ENCODE results near the gene RNPEPL1. TPM values are rescaled to one million over a fixed set of nuclear protein-coding genes. Genes with fewer than 3 reads are reported as not detected.
"Not testable (repeated sequence)": the region's sequence is repeated elsewhere in the genome, so short reads cannot be mapped to it uniquely, and the experiment has no call there.

Gene RNPEPL1
- total RNA-seq, result 196 TPM

DNA sequence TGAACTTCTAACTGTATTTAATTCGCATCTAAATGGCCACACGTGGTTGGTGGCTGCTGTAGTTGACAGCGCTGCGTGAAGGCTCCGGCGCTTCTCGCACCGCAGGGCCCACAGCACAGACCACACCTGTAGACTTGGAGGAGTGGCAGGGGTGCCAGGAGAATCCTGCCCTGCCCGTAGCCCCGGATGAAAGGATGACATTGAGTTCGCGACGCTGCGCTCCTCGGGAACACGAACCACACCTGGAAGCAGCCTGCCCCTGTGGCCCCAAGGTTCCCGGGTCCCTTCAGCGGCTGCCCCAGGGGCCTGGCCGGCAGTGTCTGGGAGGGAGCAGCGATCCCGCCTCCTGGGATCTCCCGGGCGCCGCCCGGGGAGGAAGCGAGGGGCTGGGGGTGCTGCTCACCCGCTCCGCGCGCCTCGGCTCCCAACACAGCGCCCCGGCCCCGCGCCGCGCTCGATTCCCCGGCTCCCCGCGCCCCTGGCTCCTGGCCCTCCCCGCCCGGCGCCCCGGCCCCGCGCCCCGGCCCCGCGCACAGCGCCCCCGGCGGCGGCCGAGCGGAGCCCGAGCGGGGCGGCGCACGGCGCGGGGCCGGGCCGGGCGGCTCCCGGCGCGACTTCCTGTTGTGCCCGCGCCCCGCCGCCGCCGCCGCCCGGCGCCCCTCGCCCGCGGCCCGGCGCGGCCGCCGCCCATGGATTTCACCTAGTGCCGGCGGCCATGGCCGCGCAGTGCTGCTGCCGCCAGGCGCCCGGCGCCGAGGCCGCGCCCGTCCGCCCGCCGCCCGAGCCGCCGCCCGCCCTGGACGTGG lies at the start of gene RNPEPL1:
Gene RNPEPL1 (plus strand): TSS at position 613 of the 806 bp plus-strand sequence. CDS start 103 bp downstream, at position 716.
- peak in 1 of 2 donors; percentile 65 for DNase-seq (ENCODE audit: low spot score in 2 of 2)
- Histone ChIP-seq H3K4me1 (peaks cover 14 to 31% of the 10 kb centered on the region in 2 donors), H3K9me3 (no peaks in the 10 kb centered on the region), H3K4me3 (peak within 1 kb of the TSS; percentile 77 to 91), H3K27me3 (no peaks in the 10 kb centered on the region), H3K27ac (peak within 1 kb of the TSS; percentile 91 to 96), H3K36me3 (peaks cover 6 to 7% of the 10 kb centered on the region in 2 donors)
- intact Hi-C loops (cut with DNase I), result loop anchor here (1.0 to 10.0 kb wide), 9 partner anchors 8 to 1166 kb away; partner anchors contain the start of genes CAPN10, DUSP28, HDAC4 and PASK
- TF ChIP-seq, protein P1, sequence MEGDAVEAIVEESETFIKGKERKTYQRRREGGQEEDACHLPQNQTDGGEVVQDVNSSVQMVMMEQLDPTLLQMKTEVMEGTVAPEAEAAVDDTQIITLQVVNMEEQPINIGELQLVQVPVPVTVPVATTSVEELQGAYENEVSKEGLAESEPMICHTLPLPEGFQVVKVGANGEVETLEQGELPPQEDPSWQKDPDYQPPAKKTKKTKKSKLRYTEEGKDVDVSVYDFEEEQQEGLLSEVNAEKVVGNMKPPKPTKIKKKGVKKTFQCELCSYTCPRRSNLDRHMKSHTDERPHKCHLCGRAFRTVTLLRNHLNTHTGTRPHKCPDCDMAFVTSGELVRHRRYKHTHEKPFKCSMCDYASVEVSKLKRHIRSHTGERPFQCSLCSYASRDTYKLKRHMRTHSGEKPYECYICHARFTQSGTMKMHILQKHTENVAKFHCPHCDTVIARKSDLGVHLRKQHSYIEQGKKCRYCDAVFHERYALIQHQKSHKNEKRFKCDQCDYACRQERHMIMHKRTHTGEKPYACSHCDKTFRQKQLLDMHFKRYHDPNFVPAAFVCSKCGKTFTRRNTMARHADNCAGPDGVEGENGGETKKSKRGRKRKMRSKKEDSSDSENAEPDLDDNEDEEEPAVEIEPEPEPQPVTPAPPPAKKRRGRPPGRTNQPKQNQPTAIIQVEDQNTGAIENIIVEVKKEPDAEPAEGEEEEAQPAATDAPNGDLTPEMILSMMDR (IDR thresholded peaks at IDR 0.05), result no peak

DNA sequence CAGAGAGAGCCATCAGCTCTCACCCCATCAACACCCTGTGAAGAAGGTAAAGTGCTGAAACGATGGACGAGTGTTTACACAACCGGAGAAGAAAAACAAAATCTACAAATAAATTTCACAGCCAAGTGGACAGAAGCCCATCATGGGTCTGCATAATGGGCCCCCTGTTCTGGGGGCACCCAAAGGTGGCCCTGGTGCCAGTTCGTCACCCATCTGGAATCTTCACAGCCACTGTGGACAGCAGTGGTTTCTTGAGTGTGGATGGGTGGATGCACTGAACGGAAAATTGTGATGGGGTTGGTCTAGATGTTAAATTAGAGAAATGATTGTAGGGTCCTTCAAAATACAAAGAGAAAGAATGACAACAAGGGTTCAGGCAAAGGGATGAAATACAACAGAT lies 49.3 kb upstream of the RNPEPL1 start:
- Histone ChIP-seq H3K27ac (no peak overlapping the region), H3K4me1 (peaks cover 0 to 3% of the 10 kb centered on the region in 2 donors), H3K9me3 (no peaks in the 10 kb centered on the region), H3K36me3 (peaks cover 0 to 23% of the 10 kb centered on the region in 2 donors), H3K4me3 (no peak overlapping the region), H3K27me3 (no peaks in the 10 kb centered on the region)
- intact Hi-C loops (cut with DNase I), result no loop called here
- peak in 1 of 2 donors; percentile 15 for DNase-seq (ENCODE audit: low spot score in 2 of 2)
- TF ChIP-seq, protein P1 (IDR thresholded peaks at IDR 0.05), result no peak

DNA sequence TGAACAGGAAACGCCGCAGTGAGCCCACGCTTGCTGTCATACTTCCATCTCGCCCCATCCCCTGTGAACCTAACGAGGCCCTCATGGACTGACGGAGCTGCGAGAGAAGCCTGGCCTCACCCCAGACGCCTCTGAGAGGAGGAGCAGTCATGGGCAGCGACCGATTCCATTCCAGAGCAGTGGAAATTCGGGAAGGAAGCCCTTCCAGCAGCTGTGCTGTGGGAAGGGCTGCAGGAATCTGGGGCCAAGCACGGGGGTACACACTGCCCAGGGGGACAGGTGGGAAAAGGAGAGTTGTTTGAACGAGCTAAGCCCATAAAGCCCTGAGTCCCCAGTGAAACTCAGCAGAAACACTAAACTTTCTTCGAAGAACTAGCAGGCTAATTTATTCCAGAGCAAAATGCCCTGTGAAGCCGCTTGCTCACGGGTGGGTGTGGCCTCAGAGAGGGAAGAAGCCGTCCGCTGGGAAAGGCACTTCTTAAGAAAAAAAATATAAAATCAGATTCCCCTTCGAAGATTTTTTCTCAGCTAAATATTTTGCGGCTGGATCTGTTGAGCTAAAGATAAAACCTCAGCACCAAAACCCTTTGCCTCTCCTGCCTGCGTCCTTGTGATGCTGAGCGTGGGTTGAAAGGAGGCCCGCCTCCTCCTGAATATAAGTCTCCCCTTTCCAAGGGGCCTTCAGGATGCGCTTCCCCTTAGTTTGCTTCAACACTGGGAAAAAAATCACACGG lies 48.7 kb upstream of the RNPEPL1 start:
- Histone ChIP-seq H3K27me3 (no peaks in the 10 kb centered on the region), H3K27ac (no peak overlapping the region), H3K36me3 (peaks cover 0 to 27% of the 10 kb centered on the region in 2 donors), H3K4me1 (peaks cover 0 to 3% of the 10 kb centered on the region in 2 donors), H3K9me3 (no peaks in the 10 kb centered on the region), H3K4me3 (peak overlapping the region in 1 of 2 donors; percentile 39)
- peak in 1 of 2 donors; percentile 48 for DNase-seq (ENCODE audit: low spot score in 2 of 2)
- TF ChIP-seq, protein P1 (IDR thresholded peaks at IDR 0.05), result no peak
- intact Hi-C loops (cut with DNase I), result no loop called here

DNA sequence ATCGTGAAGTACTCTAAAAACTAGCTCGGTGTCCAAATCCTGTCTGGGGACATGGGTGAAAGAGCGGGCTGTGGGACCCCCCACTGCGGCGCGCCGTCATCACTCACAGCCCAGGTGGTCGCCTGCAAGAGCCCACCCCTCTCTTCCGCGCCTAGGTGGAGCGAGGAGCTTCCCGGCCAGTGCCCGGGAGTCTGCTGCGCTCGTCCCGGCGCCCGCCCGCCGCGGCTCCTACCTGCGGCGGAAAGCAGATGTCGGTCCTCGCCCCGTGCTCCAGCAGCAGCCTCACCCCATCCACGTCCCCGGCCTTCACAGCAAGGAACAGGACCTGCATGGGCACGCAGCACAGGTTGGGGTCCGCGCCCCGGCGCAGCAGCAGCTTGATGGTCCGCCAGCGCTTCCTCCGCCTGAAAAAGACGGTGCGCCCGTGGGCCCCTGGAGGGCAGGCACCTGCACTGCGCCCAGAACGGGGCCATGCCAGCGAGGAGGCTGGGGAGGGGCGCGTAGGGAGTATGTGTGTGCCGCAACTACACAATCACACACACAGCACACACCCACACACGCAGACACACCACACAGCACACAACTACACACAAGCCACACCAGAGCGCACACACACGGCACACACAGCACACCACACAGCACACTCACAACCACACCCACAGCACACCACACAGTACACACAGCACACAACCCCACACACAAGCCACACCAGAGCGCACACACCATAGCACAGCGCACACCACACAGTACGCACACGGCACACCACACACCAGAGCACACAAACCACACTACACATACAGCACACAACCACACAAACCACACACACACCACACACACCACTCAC lies 47.9 kb upstream of the RNPEPL1 start:
- H3K27me3 ChIP-seq, result no peaks in the 10 kb centered on the region
- H3K9me3 ChIP-seq, result no peaks in the 10 kb centered on the region
- peak overlapping the region in 1 of 2 donors; percentile 39 for H3K4me3 ChIP-seq
- no peak overlapping the region for H3K27ac ChIP-seq
- H3K4me1 ChIP-seq, result peaks cover 0 to 3% of the 10 kb centered on the region in 2 donors
- intact Hi-C loops (cut with DNase I), result no loop called here
- H3K36me3 ChIP-seq, result peaks cover 0 to 35% of the 10 kb centered on the region in 2 donors
- TF ChIP-seq, protein P1 (IDR thresholded peaks at IDR 0.05), result no peak
- DNase-seq (ENCODE audit: low spot score in 2 of 2), result peak in 1 of 2 donors; percentile 57

DNA sequence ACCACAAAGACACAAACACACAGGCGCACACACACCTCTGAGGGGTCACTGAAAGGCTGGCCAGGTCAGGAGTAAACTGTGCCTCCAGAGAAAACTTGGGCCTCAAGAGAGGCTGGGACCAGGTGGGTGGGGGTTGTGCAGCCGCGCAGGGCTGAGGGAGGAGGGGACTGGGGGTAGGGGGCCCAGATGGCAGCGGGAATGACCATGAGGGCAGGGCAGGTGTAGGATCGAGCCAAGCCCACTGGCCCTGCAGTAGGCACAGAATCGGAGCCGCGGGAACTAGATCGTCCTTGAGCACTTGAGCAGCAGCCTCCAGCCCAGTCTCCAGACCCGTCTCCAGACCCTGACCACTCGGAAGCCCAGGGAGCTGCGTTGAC lies 47.3 kb upstream of the RNPEPL1 start:
- Histone ChIP-seq H3K36me3 (peaks cover 0 to 40% of the 10 kb centered on the region in 2 donors), H3K4me3 (no peak overlapping the region), H3K4me1 (peaks cover 0 to 3% of the 10 kb centered on the region in 2 donors), H3K27me3 (no peaks in the 10 kb centered on the region), H3K9me3 (no peaks in the 10 kb centered on the region), H3K27ac (no peak overlapping the region)
- intact Hi-C loops (cut with DNase I), result no loop called here
- TF ChIP-seq, protein P1 (IDR thresholded peaks at IDR 0.05), result no peak
- DNase-seq (ENCODE audit: low spot score in 2 of 2), result no peak

GRCh38 chr2:240521885-240522284 lies 46.4 kb upstream of the RNPEPL1 start:
- peaks cover 0 to 40% of the 10 kb centered on the region in 2 donors for H3K36me3 ChIP-seq
- H3K9me3 ChIP-seq; H3K27ac ChIP-seq; intact Hi-C loops (cut with DNase I); H3K27me3 ChIP-seq; H3K4me1 ChIP-seq; H3K4me3 ChIP-seq: not testable (repeated sequence)
- DNase-seq (ENCODE audit: low spot score in 2 of 2), result peak in 1 of 2 donors; percentile 22

Measured in ascending aorta (tissue), 2 donors.